Naive B cell (primary cell): ENCODE measurements around the gene DGCR6L. TPM values are rescaled to one million over a fixed set of nuclear protein-coding genes. Genes with fewer than 3 reads are reported as not detected.
A peak's percentile ranks its signal among the peaks of the same experiment; 100 is the strongest.
"Not testable (repeated sequence)": the region's sequence is repeated elsewhere in the genome, so short reads cannot be mapped to it uniquely, and the experiment has no call there.

ENCODE experiments used
- ATAC-seq, 2 donors: fragments of 150-1000 bp; cut with Tn5 transposase; 2 replicates each; pipeline ENCODE4 v1.10.0; 2021; ENCODE audit warnings: low read depth in 2 of 2, mild to moderate bottlenecking in 2 of 2, moderate library complexity in 2 of 2
- DNase-seq: peaks from one replicate; pipeline ENCODE4 v3.0.0; 2022
- H3K27ac Mint-ChIP-seq, 6 donors: one replicate each; pipeline ENCODE4 v1.8.0; 2020 to 2022; ENCODE audit warnings: mild to moderate bottlenecking in 6 of 6, mixed read lengths in 6 of 6, moderate library complexity in 5 of 6, inconsistent platforms in 2 of 6
- H3K27me3 Mint-ChIP-seq, 3 donors: one replicate each; pipeline ENCODE4 v1.8.0; 2021 to 2022; ENCODE audit warnings: mixed read lengths in 3 of 3, mild to moderate bottlenecking in 1 of 3
- H3K36me3 Mint-ChIP-seq, 2 donors: one replicate each; pipeline ENCODE4 v1.8.0; 2020 to 2022; ENCODE audit warnings: mixed read lengths in 2 of 2, inconsistent platforms in 1 of 2, mild to moderate bottlenecking in 1 of 2
- H3K4me1 Mint-ChIP-seq, 3 donors: one replicate each; pipeline ENCODE4 v1.8.0; 2020 to 2022; ENCODE audit warnings: mixed read lengths in 3 of 3, inconsistent platforms in 1 of 3, mild to moderate bottlenecking in 1 of 3, moderate library complexity in 1 of 3
- H3K4me3 Mint-ChIP-seq, 8 donors: one replicate each; pipeline ENCODE4 v1.8.0; 2020 to 2022; ENCODE audit warnings: mild to moderate bottlenecking in 8 of 8, mixed read lengths in 8 of 8, moderate library complexity in 8 of 8, inconsistent platforms in 2 of 8
- H3K9me3 Mint-ChIP-seq, 7 donors: one replicate each; pipeline ENCODE4 v1.8.0; 2020 to 2022; ENCODE audit warnings: mixed read lengths in 7 of 7, mild to moderate bottlenecking in 5 of 7, inconsistent platforms in 2 of 7, moderate library complexity in 1 of 7
- polyA plus RNA-seq, 6 donors: library from polyadenylated mRNA; unstranded; fragments of 300-500 nt; fragmentation: Illumina TruSeq; gene quantifications; one replicate each; pipeline ENCODE4 v1.2.3, GENCODE V29; 2021; ENCODE audit warnings: low read depth in 6 of 6

The DGCR6L gene
- polyA plus RNA-seq, 6 donors from 2014 or later = 54.0 to 84.4 (median 56.6) TPM

DNA sequence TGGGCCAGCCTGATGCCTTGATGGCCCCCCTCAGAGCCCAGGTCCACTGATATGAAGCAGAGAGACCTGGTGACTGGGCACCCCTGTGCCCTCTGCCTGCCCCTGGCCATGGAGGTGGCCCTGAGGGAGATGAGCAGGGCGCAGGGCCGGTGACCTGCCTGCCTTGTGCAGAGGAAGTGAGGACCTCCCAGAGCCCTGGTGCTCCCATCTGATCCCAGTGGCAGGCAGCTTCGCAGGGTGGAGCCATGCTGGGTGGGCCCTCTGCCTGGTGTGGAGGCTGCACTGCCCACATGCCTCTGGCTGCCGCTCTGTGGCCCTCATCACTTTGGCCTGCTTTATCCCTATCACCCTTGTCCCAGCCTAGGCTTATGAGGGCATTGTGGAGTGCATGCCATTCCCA, 50.7 kb downstream of the DGCR6L start:
- Mint-ChIP-seq H3K27me3 (peaks cover 4 to 43% (median 7%) of the 10 kb centered on the region in 3 donors), H3K4me1 (peaks cover 0 to 15% (median 3%) of the 10 kb centered on the region in 3 donors), H3K4me3 (peak overlapping the region in 2 of 8 donors; percentile 81), H3K27ac (peak overlapping the region in 1 of 6 donors; percentile 72)
- not testable (repeated sequence) for ATAC-seq, H3K36me3 Mint-ChIP-seq, H3K9me3 Mint-ChIP-seq, DNase-seq

DNA sequence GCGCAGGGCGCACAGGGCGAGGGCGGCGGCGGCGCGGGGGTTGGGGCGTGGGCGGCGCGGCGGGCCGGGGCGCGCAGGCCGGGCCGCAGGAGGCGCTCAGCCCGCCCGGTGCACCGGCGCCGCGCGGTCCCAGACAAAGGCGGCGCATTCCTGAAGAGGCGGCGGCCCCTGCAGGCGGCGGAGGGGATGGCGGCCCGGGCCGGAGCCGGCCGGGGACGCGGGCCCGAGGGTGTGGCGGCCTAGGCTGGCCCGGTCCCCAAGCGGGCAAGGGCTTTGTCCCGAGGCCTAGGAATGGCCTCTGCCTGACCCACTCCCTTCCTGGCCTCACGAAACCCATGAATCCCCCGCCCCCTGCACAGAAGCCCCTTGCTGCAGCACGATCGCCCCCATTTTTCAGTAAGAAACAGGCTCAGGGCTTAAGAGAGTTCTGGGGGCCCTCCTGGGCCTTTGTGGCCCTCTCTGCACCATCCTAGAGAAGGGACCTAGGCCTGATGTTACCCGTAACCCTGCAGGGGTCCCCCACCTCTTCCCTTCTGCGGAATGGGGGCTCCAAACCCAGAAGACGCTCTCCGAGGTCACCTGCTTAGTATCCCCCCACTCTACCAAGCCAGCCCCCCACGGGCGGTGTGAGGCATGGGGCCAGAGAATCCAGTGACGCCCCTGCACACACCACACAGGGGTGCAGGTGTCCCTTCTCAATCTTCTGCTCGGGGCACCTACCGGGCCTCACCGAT, 51.4 kb downstream of the DGCR6L start, which contains the start of gene RTN4R:
RTN4R (minus strand) TSS at position 40 of the 734 bp plus-strand sequence. CDS start 226 bp downstream, outside the sequence.
- DNase-seq = peak; percentile 44
- peak within 1 kb of the TSS; percentile 75 to 86 (median 82) for H3K4me3 Mint-ChIP-seq
- peak within 1 kb of the TSS in 1 of 6 donors; percentile 72 for H3K27ac Mint-ChIP-seq
- H3K36me3 Mint-ChIP-seq = no peaks in the 10 kb centered on the region
- H3K4me1 Mint-ChIP-seq = peaks cover 0 to 15% (median 3%) of the 10 kb centered on the region in 3 donors
- peaks cover 4 to 43% (median 7%) of the 10 kb centered on the region in 3 donors for H3K27me3 Mint-ChIP-seq
- H3K9me3 Mint-ChIP-seq = no peaks in the 10 kb centered on the region
- ATAC-seq = peak; percentile 81 to 87

DNA sequence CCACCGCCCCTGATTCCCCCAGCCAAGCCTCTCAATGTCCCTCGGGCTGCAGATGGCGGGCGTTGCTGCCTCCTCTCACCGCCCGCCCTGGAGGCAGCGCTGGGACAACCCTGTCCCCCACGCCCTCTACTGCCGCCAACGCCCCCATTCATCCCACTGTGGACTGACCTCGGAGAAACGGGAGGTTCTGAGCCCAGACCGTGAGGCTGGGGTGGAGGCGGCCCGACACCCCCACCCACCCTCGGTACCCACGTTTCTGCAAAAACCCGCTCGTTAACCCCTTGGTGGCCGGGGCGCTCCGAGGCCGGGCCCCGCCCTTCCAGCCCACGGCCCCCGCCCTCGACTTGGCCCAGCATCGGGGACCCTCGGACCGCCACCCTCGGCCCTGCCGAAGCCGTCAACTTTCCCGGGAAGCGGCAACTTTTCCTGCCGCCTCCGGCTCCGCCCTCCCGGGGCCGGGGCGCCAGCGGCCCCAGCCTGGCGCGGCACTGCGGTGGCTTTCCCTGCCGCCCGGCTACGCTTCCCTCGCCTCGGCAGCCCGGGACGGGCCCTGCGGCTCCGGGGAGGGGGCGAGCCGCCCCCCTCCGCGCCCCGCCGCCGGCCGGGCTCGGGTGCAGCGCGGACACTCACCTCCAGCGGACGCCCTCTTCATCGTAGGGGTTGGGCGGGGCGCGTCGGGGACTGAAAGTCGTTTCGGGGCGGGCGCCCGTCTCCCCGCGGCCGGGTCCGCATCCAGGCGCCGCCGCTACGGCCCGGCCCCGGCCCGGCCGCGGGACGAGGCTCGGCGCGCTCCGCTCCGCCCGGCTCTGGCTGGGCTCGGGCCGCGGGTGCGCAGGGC, 52.2 kb downstream of the DGCR6L start:
- no peak for DNase-seq
- Mint-ChIP-seq H3K4me3 (peak overlapping the region in 6 of 8 donors; percentile 12 to 83 (median 68)), H3K27me3 (peaks cover 4 to 43% (median 7%) of the 10 kb centered on the region in 3 donors), H3K9me3 (no peaks in the 10 kb centered on the region), H3K27ac (no peak overlapping the region), H3K36me3 (no peaks in the 10 kb centered on the region), H3K4me1 (peaks cover 0 to 15% (median 3%) of the 10 kb centered on the region in 3 donors)
- peak in 1 of 2 donors; percentile 12 for ATAC-seq

DNA sequence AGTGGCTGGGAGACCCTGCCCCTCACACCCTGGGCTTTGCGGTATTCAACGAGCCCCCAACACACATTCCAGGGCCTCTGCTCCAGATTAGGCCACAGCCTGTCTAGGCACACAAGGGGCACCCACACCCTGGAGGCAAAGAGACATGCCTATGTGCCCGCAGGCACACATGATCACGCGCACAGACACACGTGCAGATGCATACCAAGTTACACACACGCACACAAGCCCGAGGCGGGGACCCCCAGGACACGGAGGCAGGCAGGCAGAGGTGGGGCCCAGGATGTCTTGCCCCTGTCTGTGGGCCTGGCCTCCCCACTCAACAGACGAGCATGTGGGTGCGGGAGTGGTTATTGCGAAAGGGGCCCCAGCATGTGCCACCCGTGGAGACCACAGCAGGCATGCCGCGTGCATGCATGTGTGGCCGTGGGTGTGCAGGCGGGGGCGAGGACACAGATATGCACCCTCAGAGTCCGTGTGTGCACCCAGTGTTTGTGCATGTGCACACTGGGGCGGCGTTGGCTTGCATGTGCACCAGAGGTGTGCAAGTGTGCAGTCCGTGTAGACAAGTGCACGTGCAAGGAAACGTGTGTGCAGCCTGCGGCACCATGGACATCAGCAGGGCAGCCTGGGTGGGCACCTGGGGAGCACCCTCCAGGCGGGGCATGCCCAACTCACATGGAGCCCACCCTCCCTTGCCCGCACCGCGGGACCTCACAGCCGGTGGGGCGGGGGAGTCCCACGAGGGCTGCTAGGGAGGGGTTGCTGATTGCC, 53.0 kb downstream of the DGCR6L start:
- Mint-ChIP-seq H3K4me1 (peaks cover 0 to 15% (median 3%) of the 10 kb centered on the region in 3 donors), H3K27me3 (peaks cover 4 to 37% (median 7%) of the 10 kb centered on the region in 3 donors), H3K4me3 (peak overlapping the region; percentile 61 to 86 (median 81))
- DNase-seq, H3K36me3 Mint-ChIP-seq, ATAC-seq, H3K27ac Mint-ChIP-seq, H3K9me3 Mint-ChIP-seq: not testable (repeated sequence)

DNA sequence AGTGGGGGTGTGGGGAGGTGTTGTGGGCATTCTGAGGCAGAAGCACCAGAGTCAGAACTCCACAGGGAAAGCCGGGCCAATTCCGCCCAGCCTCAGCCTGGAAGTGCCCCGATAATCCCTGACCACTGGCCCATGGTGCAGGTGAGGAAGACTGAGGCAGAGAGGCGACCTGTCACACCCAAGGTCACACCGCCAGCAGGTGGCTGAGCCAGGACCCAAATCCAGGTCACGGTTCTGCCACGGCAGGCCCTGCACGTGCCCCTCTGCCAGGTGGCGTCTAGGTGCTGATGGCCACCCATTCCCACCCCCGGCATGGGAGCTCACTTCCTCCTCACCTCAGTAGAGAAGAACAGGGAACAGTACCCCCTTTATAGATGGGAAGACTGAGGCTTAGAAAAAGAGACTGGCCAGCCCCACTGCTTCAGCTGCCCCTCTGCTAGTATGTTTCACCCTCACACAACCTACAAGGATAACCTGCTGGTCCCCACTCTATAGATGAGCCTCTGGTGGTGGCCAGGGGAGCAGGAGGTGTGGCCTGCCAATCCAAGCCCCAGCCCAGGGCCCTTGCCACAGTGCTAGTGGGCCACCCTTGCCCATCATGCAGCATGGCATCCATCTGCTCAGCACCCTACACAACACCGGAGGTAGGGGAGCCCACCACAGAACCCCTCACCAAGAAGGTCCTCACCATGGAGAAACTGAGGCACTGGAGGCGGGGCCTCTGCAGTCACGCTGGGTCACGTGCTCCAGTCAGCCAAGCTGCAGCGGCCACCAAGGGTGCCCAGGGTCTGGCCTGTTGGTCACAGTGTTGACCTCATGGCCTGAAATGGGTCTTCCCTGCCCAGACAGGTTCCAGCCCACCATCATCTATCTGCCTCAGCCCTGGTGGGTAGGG, 53.8 kb downstream of the DGCR6L start:
- Mint-ChIP-seq H3K4me1 (peaks cover 0 to 15% (median 3%) of the 10 kb centered on the region in 3 donors), H3K27me3 (peaks cover 4 to 30% (median 7%) of the 10 kb centered on the region in 3 donors), H3K4me3 (peak overlapping the region; percentile 61 to 86 (median 81))
- H3K36me3 Mint-ChIP-seq, DNase-seq, H3K27ac Mint-ChIP-seq, H3K9me3 Mint-ChIP-seq, ATAC-seq: not testable (repeated sequence)

DNA sequence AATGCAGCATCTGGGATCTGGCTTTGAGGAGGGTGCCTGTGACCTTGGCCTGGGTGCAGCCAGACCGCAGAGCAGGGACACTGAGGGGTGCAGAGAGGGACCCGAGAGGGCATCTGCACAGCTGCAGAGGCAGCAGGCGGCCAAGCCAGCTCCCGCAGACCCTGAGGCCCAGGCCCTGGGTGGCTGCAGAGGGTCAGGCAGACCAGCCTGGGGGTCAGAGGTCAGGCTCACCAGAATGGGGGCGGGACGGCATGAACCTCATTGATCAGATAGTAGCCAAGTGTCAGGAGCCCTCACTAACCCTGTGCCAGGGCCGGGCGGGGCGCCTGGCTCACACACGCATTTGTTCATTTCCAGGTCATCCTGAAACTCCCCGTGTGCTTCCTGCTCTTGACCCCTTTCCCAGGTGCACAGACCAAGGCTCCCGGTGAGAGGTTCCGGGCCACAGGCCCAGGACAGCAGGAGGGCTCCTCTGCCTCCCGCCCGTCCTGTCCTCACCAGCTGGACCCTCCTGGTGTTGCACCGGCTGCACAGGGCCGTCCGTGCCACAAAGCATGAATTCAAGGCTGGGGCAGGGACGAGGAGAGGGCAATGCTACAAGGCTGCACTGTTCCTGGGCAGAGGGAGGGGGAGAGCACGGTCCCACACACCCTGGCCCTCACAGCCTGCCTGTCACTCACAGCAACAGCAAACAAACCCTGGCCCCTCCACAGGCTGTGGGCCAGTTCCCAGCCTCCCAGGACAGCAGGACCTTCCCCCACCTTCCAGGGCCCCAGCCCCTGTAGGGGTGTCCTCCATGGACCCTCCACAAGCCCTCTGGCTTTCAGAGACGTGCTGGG, 55.0 kb downstream of the DGCR6L start:
- Mint-ChIP-seq H3K9me3 (no peaks in the 10 kb centered on the region), H3K27ac (no peak overlapping the region), H3K4me1 (peaks cover 0 to 15% (median 3%) of the 10 kb centered on the region in 3 donors), H3K4me3 (no peak overlapping the region), H3K27me3 (peaks cover 4 to 22% (median 7%) of the 10 kb centered on the region in 3 donors), H3K36me3 (no peaks in the 10 kb centered on the region)
- no peak for DNase-seq
- no peak for ATAC-seq

Other genes with a start within 250 kb of the DGCR6L start
- gene DGCR8, start 239.8 kb downstream of the DGCR6L start, polyA plus RNA-seq = 1 to 10 TPM in 5 of 6 donors, under 1 TPM in 1; 0.49 to 6.7 (median 2.3) TPM
- 100 to 1,000 TPM in 2 of 6 donors, 10 to 100 TPM in 4; 73.1 to 107 (median 91.0) TPM for gene RANBP1, start 204.0 kb downstream of the DGCR6L start, polyA plus RNA-seq
- gene TRMT2A, start 202.8 kb downstream of the DGCR6L start, polyA plus RNA-seq = 10 to 100 TPM; 15.1 to 29.7 (median 21.3) TPM
- 1 to 10 TPM in 5 of 6 donors, under 1 TPM in 1; 0.56 to 4.4 (median 2.5) TPM for gene ZDHHC8, start 188.3 kb downstream of the DGCR6L start, polyA plus RNA-seq
- not detected for gene CCDC188, start 169.0 kb downstream of the DGCR6L start, polyA plus RNA-seq
- gene RTN4R, start 51.7 kb downstream of the DGCR6L start, polyA plus RNA-seq = not detected
- 1 to 10 TPM; 2.4 to 8.5 (median 5.5) TPM for gene ZNF74, start 74.1 kb upstream of the DGCR6L start, polyA plus RNA-seq
- gene SCARF2, start 117.8 kb upstream of the DGCR6L start, polyA plus RNA-seq = under 1 TPM in 4 of 6 donors, not detected in 2; 0.25 to 0.64 (median 0.36) TPM
- 10 to 100 TPM in 5 of 6 donors, 1 to 10 TPM in 1; 4.7 to 24.3 (median 15.9) TPM for gene KLHL22, start 175.7 kb upstream of the DGCR6L start, polyA plus RNA-seq
- 10 to 100 TPM in 5 of 6 donors, 1 to 10 TPM in 1; 7.3 to 41.8 (median 17.1) TPM for gene MED15, start 187.6 kb upstream of the DGCR6L start, polyA plus RNA-seq